RPMI8226 (cell line): ENCODE results near the gene MB21D2.
"Not testable (repeated sequence)": the region's sequence is repeated elsewhere in the genome, so short reads cannot be mapped to it uniquely, and the experiment has no call there.

Source experiments
- DNase-seq: peaks from one replicate; pipeline ENCODE4 v3.0.0-alpha.2; 2015

MB21D2 gene

GRCh38 chr3:192917404-192918274, at the start of gene MB21D2:
TSS of gene MB21D2 (minus strand) at chr3:192917856. CDS start at chr3:192917840, 16 bp downstream.
- peak; percentile 60 for DNase-seq

- not testable (repeated sequence) for DNase-seq
These were observed 47.5 kb upstream of the MB21D2 start for GRCh38 chr3:192964959-192965719.

GRCh38 chr3:192959773-192960172, 42.1 kb upstream of the MB21D2 start:
- no peak for DNase-seq

- no peak for DNase-seq
These were observed 40.7 kb upstream of the MB21D2 start for GRCh38 chr3:192958219-192958872.

GRCh38 chr3:192957441-192958021, 39.9 kb upstream of the MB21D2 start:
- no peak for DNase-seq

- DNase-seq, result no peak
These were observed 36.3 kb upstream of the MB21D2 start for GRCh38 chr3:192953926-192954325.

- no peak for DNase-seq
These were observed 29.8 kb upstream of the MB21D2 start for GRCh38 chr3:192947421-192947820.

GRCh38 chr3:192943393-192943792, 25.7 kb upstream of the MB21D2 start:
- no peak for DNase-seq

GRCh38 chr3:192942625-192943024, 25.0 kb upstream of the MB21D2 start:
- DNase-seq, result no peak

GRCh38 chr3:192940129-192940528, 22.5 kb upstream of the MB21D2 start:
- DNase-seq, result no peak

GRCh38 chr3:192935441-192935840, 17.8 kb upstream of the MB21D2 start:
- no peak for DNase-seq

GRCh38 chr3:192933779-192934460, 16.3 kb upstream of the MB21D2 start:
- DNase-seq, result no peak

GRCh38 chr3:192933259-192933658, 15.6 kb upstream of the MB21D2 start:
- DNase-seq, result no peak

- no peak for DNase-seq
These were observed 14.2 kb upstream of the MB21D2 start for GRCh38 chr3:192931825-192932224.

- no peak for DNase-seq
These were observed 12.9 kb upstream of the MB21D2 start for GRCh38 chr3:192930577-192930976.

- DNase-seq, result no peak
These were observed 12.3 kb upstream of the MB21D2 start for GRCh38 chr3:192929755-192930547.

- DNase-seq, result no peak
These were observed 11.5 kb upstream of the MB21D2 start for GRCh38 chr3:192929146-192929545.

GRCh38 chr3:192928720-192929119, 11.1 kb upstream of the MB21D2 start:
- no peak for DNase-seq

- no peak for DNase-seq
These were observed 10.4 kb upstream of the MB21D2 start for GRCh38 chr3:192928016-192928415.

- no peak for DNase-seq
These were observed 9.4 kb upstream of the MB21D2 start for GRCh38 chr3:192927016-192927415.

GRCh38 chr3:192923731-192924130, 6.1 kb upstream of the MB21D2 start:
- DNase-seq, result no peak

- DNase-seq, result no peak
These were observed 4.1 kb upstream of the MB21D2 start for GRCh38 chr3:192921793-192922192.
